Neuron (in vitro differentiated cells): ENCODE measurements around the gene PDE6A.

Source experiments
- H2AFZ ChIP-seq: one replicate; pipeline ENCODE4 v1.6.1; 2013; ENCODE audit warnings: low read depth, mild to moderate bottlenecking, inconsistent platforms, low read length, moderate library complexity
- H3K27me3 ChIP-seq: one replicate; pipeline ENCODE4 v1.6.1; 2013; ENCODE audit warnings: low read length; ENCODE audit not compliant: insufficient read depth
- H3K36me3 ChIP-seq: one replicate; pipeline ENCODE4 v1.6.1; 2013; ENCODE audit warnings: low read length; ENCODE audit not compliant: insufficient read depth
- H3K4me1 ChIP-seq: one replicate; pipeline ENCODE4 v1.6.1; 2013; ENCODE audit warnings: low read length; ENCODE audit not compliant: insufficient read depth
- H3K4me3 ChIP-seq: 2 replicates; pipeline ENCODE4 v1.5.1; 2013; ENCODE audit warnings: mild to moderate bottlenecking, low read length, moderate library complexity
- H3K9me3 ChIP-seq: one replicate; pipeline ENCODE4 v1.6.1; 2013; ENCODE audit warnings: low read length

PDE6A gene

GRCh38 chr5:149826574-149826973 is 118.0 kb downstream of the PDE6A start:
- Histone ChIP-seq H3K27me3 (no peaks in the 10 kb centered on the region), H3K4me3 (no peak overlapping the region), H3K4me1 (peaks cover 2% of the 10 kb centered on the region), H2AFZ (no peak overlapping the region), H3K9me3 (no peaks in the 10 kb centered on the region), H3K36me3 (no peaks in the 10 kb centered on the region)

GRCh38 chr5:149824846-149825245 is 119.7 kb downstream of the PDE6A start:
- Histone ChIP-seq H3K9me3 (no peaks in the 10 kb centered on the region), H2AFZ (no peak overlapping the region), H3K27me3 (no peaks in the 10 kb centered on the region), H3K4me1 (peaks cover 2% of the 10 kb centered on the region), H3K4me3 (no peak overlapping the region), H3K36me3 (no peaks in the 10 kb centered on the region)

- Histone ChIP-seq H3K36me3 (no peaks in the 10 kb centered on the region), H3K4me3 (no peak overlapping the region), H3K27me3 (no peaks in the 10 kb centered on the region), H2AFZ (no peak overlapping the region), H3K9me3 (no peaks in the 10 kb centered on the region), H3K4me1 (peaks cover 2% of the 10 kb centered on the region)
Measured at GRCh38 chr5:149824120-149824519, 120.5 kb downstream of the PDE6A start.

- Histone ChIP-seq H3K27me3 (no peaks in the 10 kb centered on the region), H3K9me3 (no peaks in the 10 kb centered on the region), H2AFZ (no peak overlapping the region), H3K4me1 (peaks cover 2% of the 10 kb centered on the region), H3K4me3 (no peak overlapping the region), H3K36me3 (no peaks in the 10 kb centered on the region)
Measured at GRCh38 chr5:149823375-149823774, 121.2 kb downstream of the PDE6A start.

- H3K9me3 ChIP-seq = no peaks in the 10 kb centered on the region
- H3K27me3 ChIP-seq = no peaks in the 10 kb centered on the region
- H3K4me3 ChIP-seq = no peak overlapping the region
- H3K4me1 ChIP-seq = peaks cover 2% of the 10 kb centered on the region
- no peak overlapping the region for H2AFZ ChIP-seq
- no peaks in the 10 kb centered on the region for H3K36me3 ChIP-seq
Measured at GRCh38 chr5:149822301-149822700, 122.3 kb downstream of the PDE6A start.

- H3K4me3 ChIP-seq = no peak overlapping the region
- H3K4me1 ChIP-seq = peaks cover 2% of the 10 kb centered on the region
- H3K27me3 ChIP-seq = no peaks in the 10 kb centered on the region
- no peaks in the 10 kb centered on the region for H3K9me3 ChIP-seq
- H3K36me3 ChIP-seq = no peaks in the 10 kb centered on the region
- no peak overlapping the region for H2AFZ ChIP-seq
Measured at GRCh38 chr5:149820536-149821510, 123.8 kb downstream of the PDE6A start.

GRCh38 chr5:149820012-149820411 is 124.6 kb downstream of the PDE6A start:
- Histone ChIP-seq H3K36me3 (no peaks in the 10 kb centered on the region), H3K4me3 (no peak overlapping the region), H3K9me3 (no peaks in the 10 kb centered on the region), H3K4me1 (peaks cover 2% of the 10 kb centered on the region), H3K27me3 (no peaks in the 10 kb centered on the region), H2AFZ (no peak overlapping the region)

GRCh38 chr5:149818116-149818515 is 126.5 kb downstream of the PDE6A start:
- Histone ChIP-seq H3K36me3 (no peaks in the 10 kb centered on the region), H3K4me1 (no peaks in the 10 kb centered on the region), H3K9me3 (no peaks in the 10 kb centered on the region)

GRCh38 chr5:149817539-149818060 is 127.0 kb downstream of the PDE6A start:
- H3K4me1 ChIP-seq = no peaks in the 10 kb centered on the region
- no peaks in the 10 kb centered on the region for H3K9me3 ChIP-seq

More at GRCh38 chr5:149818116-149818515, 126.5 kb downstream of the PDE6A start:
- Histone ChIP-seq H3K27me3 (no peaks in the 10 kb centered on the region), H3K4me3 (no peak overlapping the region), H2AFZ (no peak overlapping the region)

GRCh38 chr5:149816661-149817060 is 127.9 kb downstream of the PDE6A start:
- H2AFZ ChIP-seq = no peak overlapping the region
- no peaks in the 10 kb centered on the region for H3K27me3 ChIP-seq
- H3K9me3 ChIP-seq = no peaks in the 10 kb centered on the region
- no peaks in the 10 kb centered on the region for H3K4me1 ChIP-seq
- no peak overlapping the region for H3K4me3 ChIP-seq
- no peaks in the 10 kb centered on the region for H3K36me3 ChIP-seq

More at GRCh38 chr5:149817539-149818060, 127.0 kb downstream of the PDE6A start:
- Histone ChIP-seq H2AFZ (no peak overlapping the region), H3K27me3 (no peaks in the 10 kb centered on the region), H3K36me3 (no peaks in the 10 kb centered on the region), H3K4me3 (no peak overlapping the region)

- no peaks in the 10 kb centered on the region for H3K4me1 ChIP-seq
- H3K4me3 ChIP-seq = no peak overlapping the region
- H2AFZ ChIP-seq = no peak overlapping the region
- no peaks in the 10 kb centered on the region for H3K36me3 ChIP-seq
- H3K9me3 ChIP-seq = no peaks in the 10 kb centered on the region
- H3K27me3 ChIP-seq = peaks cover 4% of the 10 kb centered on the region
Measured at GRCh38 chr5:149811453-149811852, 133.1 kb downstream of the PDE6A start.

GRCh38 chr5:149810856-149811255 is 133.7 kb downstream of the PDE6A start:
- Histone ChIP-seq H2AFZ (no peak overlapping the region), H3K9me3 (no peaks in the 10 kb centered on the region), H3K4me3 (no peak overlapping the region), H3K27me3 (peaks cover 4% of the 10 kb centered on the region), H3K4me1 (no peaks in the 10 kb centered on the region), H3K36me3 (no peaks in the 10 kb centered on the region)

- Histone ChIP-seq H3K27me3 (peaks cover 4% of the 10 kb centered on the region), H3K36me3 (no peaks in the 10 kb centered on the region), H2AFZ (no peak overlapping the region), H3K4me3 (no peak overlapping the region), H3K4me1 (no peaks in the 10 kb centered on the region), H3K9me3 (no peaks in the 10 kb centered on the region)
Measured at GRCh38 chr5:149809931-149810691, 134.5 kb downstream of the PDE6A start.
